ENCODE data around the gene FMR1. TPM values are rescaled to one million over a fixed set of nuclear protein-coding genes. Genes with fewer than 3 reads are reported as not detected.

FMR1 gene
- total RNA-seq, 4 donors from 2014 or later, result 34.5 to 63.0 (median 41.7) TPM

GRCh38 chrX:147962476-147962875 lies 50.8 kb downstream of the FMR1 start:
- 57 to 88% methylated on average over 1 of the region's 1 CpG for WGBS, 2 donors
- Histone ChIP-seq H3K36me3 (no peaks in the 10 kb centered on the region), H3K27ac (no peak overlapping the region), H3K4me1 (no peaks in the 10 kb centered on the region), H3K4me3 (no peak overlapping the region), H3K27me3 (no peaks in the 10 kb centered on the region), H3K9me3 (no peaks in the 10 kb centered on the region)
- no peak for DNase-seq (ENCODE audit: low spot score in 2 of 2)
- TF ChIP-seq POLR2A (IDR thresholded peaks at IDR 0.05) (no peak), CTCF (IDR thresholded peaks at IDR 0.05) (no peak), EP300 (IDR thresholded peaks at IDR 0.05) (no peak)

- no peak overlapping the region for H3K4me3 ChIP-seq
- WGBS, 2 donors, result 61 to 76% methylated on average over 6 of the region's 6 CpGs
- TF ChIP-seq EP300 (IDR thresholded peaks at IDR 0.05) (no peak), POLR2A (IDR thresholded peaks at IDR 0.05) (no peak), CTCF (IDR thresholded peaks at IDR 0.05) (no peak)
- no peaks in the 10 kb centered on the region for H3K9me3 ChIP-seq
- no peaks in the 10 kb centered on the region for H3K36me3 ChIP-seq
- H3K27me3 ChIP-seq, result no peaks in the 10 kb centered on the region
- DNase-seq (ENCODE audit: low spot score in 2 of 2), result no peak
- no peak overlapping the region for H3K27ac ChIP-seq
- no peaks in the 10 kb centered on the region for H3K4me1 ChIP-seq
These were observed 67.2 kb downstream of the FMR1 start for GRCh38 chrX:147978931-147979330.

- 93 to 96% methylated on average over 8 to 29 of the region's 35 CpGs for WGBS, 2 donors
- no peaks in the 10 kb centered on the region for H3K4me1 ChIP-seq
- no peak within 1 kb of the TSS for H3K27ac ChIP-seq
- no peaks in the 10 kb centered on the region for H3K27me3 ChIP-seq
- H3K36me3 ChIP-seq, result no peaks in the 10 kb centered on the region
- no peak within 1 kb of the TSS for H3K4me3 ChIP-seq
- H3K9me3 ChIP-seq, result no peaks in the 10 kb centered on the region
- TF ChIP-seq CTCF (IDR thresholded peaks at IDR 0.05) (no peak), EP300 (IDR thresholded peaks at IDR 0.05) (no peak), POLR2A (IDR thresholded peaks at IDR 0.05) (no peak)
- no peak for DNase-seq (ENCODE audit: low spot score in 2 of 2)
These were observed 69.5 kb downstream of the FMR1 start, which contains the start of gene FMR1NB for GRCh38 chrX:147981038-147981752. Gene FMR1NB, plus strand, starts transcription at chrX:147981337. Its CDS starts 66 bp downstream, at chrX:147981403.

Small RNA genes lying within 50 kb of the gene (small RNA-seq; reads per million reads assigned to genes)
- gene RF02118, result not detected

Other genes starting within 250 kb of the FMR1 start
- gene FMR1NB, start 69.4 kb downstream of the FMR1 start, total RNA-seq, result not detected

All from tibial nerve (tissue), 4 donors.